Lower leg skin (tissue), 4 donors: ENCODE data around the gene ASTL. TPM values are rescaled to one million over a fixed set of nuclear protein-coding genes. Genes with fewer than 3 reads are reported as not detected.
A peak's percentile ranks its signal among the peaks of the same experiment; 100 is the strongest.

Source experiments
- DNase-seq, 2 donors: peaks; one replicate each; pipeline ENCODE4 v3.0.0-alpha.2; 2019; ENCODE audit warnings: low spot score in 2 of 2
- H3K4me3 ChIP-seq: fragments of 200-600 bp; sonication (generic); 2 replicates; pipeline ENCODE4 v1.5.1; 2017; ENCODE audit warnings: mild to moderate bottlenecking, low read depth; ENCODE audit not compliant: poor library complexity, severe bottlenecking
- CTCF ChIP-seq, 3 donors: fragments of 450-650 bp; IDR thresholded peaks; one replicate each; pipeline ENCODE4 v1.5.1; 2016; ENCODE audit warnings: antibody characterized with exemption in 3 of 3, mild to moderate bottlenecking in 3 of 3, moderate library complexity in 2 of 3
- POLR2A ChIP-seq, 2 donors: fragments of 450-650 bp; IDR thresholded peaks; one replicate each; pipeline ENCODE4 v1.6.1; 2016 to 2017; ENCODE audit warnings: antibody characterized with exemption in 2 of 2, mild to moderate bottlenecking in 1 of 2, moderate library complexity in 1 of 2
- WGBS, 2 donors: methylation state at CpG; one replicate each; pipeline ENCODE4 v1.1.5; 2018; 5-methylcytosine and 5-hydroxymethylcytosine counted together
- intact Hi-C: fragments of 100-400 bp; cut with DNase I; formaldehyde crosslinking; loops from one replicate; pipeline ENCODE4 v1.15.0; 2023; ENCODE audit warnings: low total_unique reads
- total RNA-seq, 4 donors: library from RNA; depleted of rRNA; stranded (reverse); fragments of >200 nt; gene quantifications; one replicate each; pipeline ENCODE4 v1.1.0, GENCODE V29; 2016

Gene ASTL
- total RNA-seq, 4 donors from 2014 or later = 0.20 to 1.8 (median 0.63) TPM; not detected in 1

DNA sequence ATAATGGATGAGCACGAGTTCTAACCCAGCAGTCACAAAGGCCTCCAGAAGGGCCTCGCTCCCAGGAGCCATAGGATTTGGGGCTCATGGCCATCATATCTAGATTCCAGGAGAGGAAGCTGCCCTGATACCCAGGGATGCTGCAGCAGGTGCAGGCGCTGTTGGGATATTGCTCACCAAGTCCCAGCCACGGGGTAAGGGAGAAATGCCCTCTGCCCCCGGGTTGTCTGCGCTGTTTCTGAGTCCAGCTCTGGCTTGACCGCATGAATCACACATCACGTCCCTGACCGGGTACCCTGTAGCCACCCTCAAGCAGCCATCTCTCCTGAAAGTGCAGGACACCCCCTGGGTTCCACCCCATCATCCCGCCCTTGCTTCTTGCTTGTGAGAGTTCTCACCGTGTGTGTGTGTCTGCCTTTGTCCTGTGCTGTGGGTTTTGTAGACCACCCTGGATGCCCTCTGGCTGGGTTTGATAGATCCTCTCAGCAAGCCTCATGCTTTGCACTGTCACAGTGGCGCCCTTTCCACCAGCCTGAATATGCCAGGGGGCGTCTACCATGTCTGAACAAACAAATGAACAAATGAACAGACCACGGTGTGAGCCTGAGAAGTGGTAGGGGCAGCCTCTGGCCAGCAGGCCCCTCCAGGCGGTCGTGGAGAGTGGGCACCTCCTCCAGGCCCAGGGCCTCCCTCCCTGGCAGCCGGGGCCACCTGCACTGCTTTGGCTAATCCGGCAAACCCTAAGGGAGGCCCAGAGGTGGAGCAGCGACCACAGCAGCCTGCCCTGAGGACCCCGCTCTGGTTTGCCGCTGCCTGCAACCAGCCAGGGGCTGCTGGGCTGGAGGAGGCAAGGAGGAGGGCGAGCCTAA, 54.1 kb downstream of the ASTL start:
- 89 to 94% methylated on average over 19 to 22 of the region's 22 CpGs for WGBS, 2 donors
- DNase-seq = peak; percentile 11 to 78
- H3K4me3 ChIP-seq = no peak overlapping the region
- TF ChIP-seq CTCF (IDR thresholded peaks at IDR 0.05) = no peak
- intact Hi-C loops = no loop called here

GRCh38 chr2:96083064-96083939, 55.0 kb downstream of the ASTL start:
- DNase-seq = peak in 1 of 2 donors; percentile 77
- intact Hi-C loops = no loop called here
- WGBS, 2 donors = 74 to 85% methylated on average over 8 of the region's 9 CpGs
- H3K4me3 ChIP-seq = no peak overlapping the region
- TF ChIP-seq POLR2A (IDR thresholded peaks at IDR 0.05) (no peak), CTCF (IDR thresholded peaks at IDR 0.05) (no peak)

DNA sequence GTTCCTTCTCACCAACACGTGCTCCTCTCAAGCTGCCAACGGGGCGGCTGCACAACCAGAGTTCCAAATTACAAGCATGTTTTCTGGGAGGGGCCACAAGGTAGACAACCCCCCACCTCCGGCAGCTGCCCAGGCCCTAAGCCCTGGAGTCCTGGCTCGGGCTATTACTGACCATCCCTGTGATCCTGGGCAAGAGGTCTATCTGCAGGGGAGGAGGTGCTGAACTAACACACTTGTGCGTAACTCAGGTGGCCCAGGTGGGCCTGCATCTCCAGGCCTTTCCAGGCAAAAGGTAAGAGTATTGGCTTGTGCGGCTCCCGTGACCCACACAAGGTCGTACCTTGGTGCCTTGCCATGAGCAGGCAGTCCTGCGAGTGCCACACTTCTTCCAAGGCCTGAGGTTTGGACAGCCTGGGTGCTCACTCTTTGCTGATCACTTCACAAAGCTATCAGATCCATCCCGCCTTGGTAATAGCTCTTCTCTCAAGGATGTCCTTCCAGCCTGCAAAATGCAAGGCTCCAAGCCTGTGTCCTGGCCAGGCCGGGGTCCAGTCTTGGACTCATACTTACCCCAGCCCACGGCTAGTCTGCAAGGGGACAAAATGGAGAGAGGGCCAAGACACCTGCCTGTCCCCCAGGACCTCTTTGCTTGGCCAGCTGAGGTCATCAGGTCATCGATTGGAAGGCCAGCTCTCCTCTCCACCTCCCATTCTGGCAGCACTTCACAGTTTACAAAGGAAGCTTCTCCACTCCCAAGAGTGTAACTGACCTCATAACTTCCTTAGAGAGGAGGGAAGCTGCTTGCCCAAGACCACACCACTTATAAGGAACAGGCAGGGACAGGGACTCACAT, 55.9 kb downstream of the ASTL start:
- peak in 1 of 2 donors; percentile 78 for DNase-seq
- TF ChIP-seq POLR2A (IDR thresholded peaks at IDR 0.05) = no peak
- TF ChIP-seq CTCF (IDR thresholded peaks at IDR 0.05) = no peak
- no peak overlapping the region for H3K4me3 ChIP-seq
- WGBS, 2 donors = 87% methylated on average over 14 of the region's 14 CpGs
- intact Hi-C loops = no loop called here

DNA sequence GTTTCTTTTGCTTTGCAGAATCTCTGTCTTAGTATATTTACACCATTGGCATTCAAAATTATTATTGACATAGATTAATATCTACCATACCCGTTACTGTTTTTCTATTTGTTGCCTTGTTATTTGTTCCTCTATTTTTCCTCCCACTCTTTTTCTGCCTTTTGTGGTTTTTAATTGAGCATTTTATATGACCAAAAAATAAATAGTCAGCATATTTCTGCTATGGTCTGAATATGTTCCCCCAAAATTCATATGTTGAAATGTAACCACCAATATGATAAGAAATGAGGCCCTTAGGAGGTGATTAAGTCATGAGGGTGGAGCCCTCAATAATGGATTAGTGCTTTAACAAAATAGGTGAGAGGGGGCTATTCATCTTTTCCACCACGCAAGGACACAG, 57.3 kb downstream of the ASTL start:
- WGBS, 2 donors = 94 to 96% methylated on average over 2 of the region's 2 CpGs
- DNase-seq = no peak
- no peak overlapping the region for H3K4me3 ChIP-seq
- TF ChIP-seq POLR2A (IDR thresholded peaks at IDR 0.05) (no peak), CTCF (IDR thresholded peaks at IDR 0.05) (no peak)
- intact Hi-C loops = no loop called here

GRCh38 chr2:96075199-96075771, 63.0 kb downstream of the ASTL start:
- TF ChIP-seq POLR2A (IDR thresholded peaks at IDR 0.05) (no peak), CTCF (IDR thresholded peaks at IDR 0.05) (no peak)
- H3K4me3 ChIP-seq = no peak overlapping the region
- intact Hi-C loops = no loop called here
- no peak for DNase-seq
- 69 to 72% methylated on average over 2 of the region's 2 CpGs for WGBS, 2 donors
